ENCODE data around the gene KRT74. TPM values are rescaled to one million over a fixed set of nuclear protein-coding genes. Genes with fewer than 3 reads are reported as not detected.

KRT74 gene
- total and polyA plus RNA-seq, 2 of the 8 experiments (the other 6 are each of a cell fraction or from before 2014, with no cell fraction given): not detected

DNA sequence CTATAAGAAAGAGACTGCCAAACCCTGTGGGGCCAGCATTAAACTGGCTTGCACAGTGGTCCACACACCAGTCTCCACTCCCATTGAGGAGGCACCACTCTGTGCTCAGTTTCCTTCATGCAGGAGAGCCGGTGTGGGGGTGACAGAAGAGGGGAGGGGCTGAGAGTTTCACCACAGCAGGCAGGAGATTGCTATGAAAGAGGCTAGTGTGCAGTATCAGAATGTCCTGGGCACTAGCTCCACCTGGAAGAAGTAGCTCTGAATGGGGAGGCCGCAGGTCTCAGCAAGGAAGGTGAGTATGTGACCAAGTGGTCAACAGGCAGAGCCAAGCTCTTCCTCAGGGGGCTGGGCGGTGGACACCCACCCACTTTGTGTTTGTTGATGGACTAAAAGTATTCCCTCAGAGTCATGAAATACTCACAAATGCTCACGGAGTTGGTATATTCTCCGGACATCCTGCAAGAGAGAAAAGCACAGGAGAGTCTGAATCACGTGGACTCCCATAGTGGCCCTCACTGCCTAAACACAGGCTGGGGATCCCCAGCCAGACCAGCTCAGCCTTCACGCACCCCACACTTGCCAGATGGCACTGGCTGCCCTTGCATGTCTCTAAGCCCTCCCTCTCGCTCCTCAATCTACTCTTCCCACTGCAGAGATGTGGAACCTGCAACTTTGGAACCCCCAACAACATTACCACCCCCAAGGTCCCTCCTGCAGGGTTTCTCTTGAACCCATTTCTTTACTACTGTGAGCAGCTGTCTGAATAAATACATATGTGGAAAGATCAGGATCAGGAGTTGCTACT is 35.4 kb upstream of the KRT74 start:
- Histone ChIP-seq H2BK12ac (ENCODE audit: low read depth, low read length) (no peak overlapping the region), H3K27ac (ENCODE audit: low read depth, low read length) (no peak overlapping the region), H4K5ac (ENCODE audit: insufficient read length, low read depth, low read length) (no peak overlapping the region), H2BK15ac (ENCODE audit: low read length) (no peak overlapping the region), H4K20me1 (replicated peaks in 1 of 2; ENCODE audit: control insufficient read depth in 1 of 2, insufficient read depth in 2 of 2, low read length in 2 of 2) (no peaks in the 10 kb centered on the region), H3K23ac (ENCODE audit: insufficient read length) (no peak overlapping the region), H3K56ac (replicated peaks; ENCODE audit: insufficient read length, low read depth, low read length) (no peak overlapping the region), H3K4ac (replicated peaks; ENCODE audit: insufficient read length, low read depth, low read length) (no peak overlapping the region), H3K23me2 (ENCODE audit: low read depth, low read length) (no peaks in the 10 kb centered on the region; the same call in 1 of the 2 replicates), H2BK120ac (replicated peaks; ENCODE audit: low read depth, low read length) (no peak overlapping the region), H3K36me3 (ENCODE audit: control insufficient read depth in 2 of 4, insufficient read depth in 4 of 4, low read length in 3 of 4) (no peaks in the 10 kb centered on the region), H3K4me1 (replicated peaks in 1 of 4; ENCODE audit: control insufficient read depth in 3 of 4, insufficient read depth in 4 of 4, low read length in 3 of 4) (peaks cover 0 to 3% (median 0%) of the 10 kb centered on the region in 4 experiments; a peak in 1 of 7 replicates), H3K4me3 (ENCODE audit: extremely low read depth in 1 of 4, insufficient read depth in 2 of 4, low read depth in 3 of 4, low read length in 4 of 4) (no peak overlapping the region), H4K91ac (replicated peaks; ENCODE audit: insufficient read length, low read length) (no peak overlapping the region), H3K9ac (replicated peaks in 1 of 4; ENCODE audit: extremely low read depth in 1 of 4, low read depth in 3 of 4, low read length in 3 of 4) (no peak overlapping the region), H3K79me2 (ENCODE audit: control insufficient read depth in 1 of 2, insufficient read depth in 2 of 2, low read length in 2 of 2) (no peaks in the 10 kb centered on the region), H3K18ac (ENCODE audit: extremely low read depth, low read length) (no peak overlapping the region), H2AFZ (ENCODE audit: low read length) (no peak overlapping the region), H2BK5ac (ENCODE audit: low read depth, low read length) (no peak overlapping the region), H3K14ac (ENCODE audit: insufficient read length) (no peak overlapping the region), H3K27me3 (replicated peaks in 1 of 4; ENCODE audit: control insufficient read depth in 3 of 4, extremely low read depth in 1 of 4, insufficient read depth in 3 of 4, low read length in 3 of 4) (no peaks in the 10 kb centered on the region), H4K8ac (ENCODE audit: extremely low read depth, insufficient read depth, low read length) (no peak overlapping the region), H3K4me2 (ENCODE audit: insufficient read depth in 1 of 2, low read depth in 2 of 2, low read length in 2 of 2) (no peak overlapping the region), H2AK5ac (ENCODE audit: low read depth, low read length) (no peak overlapping the region), H3K9me3 (ENCODE audit: insufficient read depth in 2 of 2, low read depth in 1 of 2, low read length in 1 of 2) (no peaks in the 10 kb centered on the region), H2BK20ac (ENCODE audit: low read length) (no peak overlapping the region), H3K79me1 (ENCODE audit: low read depth, low read length) (no peaks in the 10 kb centered on the region)
- ChIA-PET POLR2A (ENCODE audit: partially characterized antibody) (no interaction called here), CTCF (ENCODE audit: partially characterized antibody) (interaction anchor here (1.0 to 2.4 kb wide), 7 partner anchors 10 to 276 kb away, joined by 3 to 7 read pairs (median 5); partner anchors contain the start of gene KRT73)
- DNase-seq (ENCODE audit: low read depth in 1 of 2, low spot score in 2 of 2) (peak in 1 of 2 experiments; percentile 35), FAIRE-seq (no peak)
- 94% methylated on average over 8 of the region's 8 CpGs; no CpG with 5 or more reads in 1 of the 2 experiments for WGBS, 2 experiments (ENCODE audit: extremely low coverage in 1 of 2, insufficient coverage in 1 of 2, insufficient read length in 1 of 2, insufficient replicate concordance in 2 of 2, low coverage in 1 of 2, low lambda C conversion rate in 2 of 2, missing lambda C conversion rate in 1 of 2)
- TF ChIP-seq BCL11A (IDR thresholded peaks at IDR 0.05; ENCODE audit: low read depth in 2 of 2, low read length in 2 of 2): no peak
- TF ChIP-seq EGR1 (IDR thresholded peaks at IDR 0.05; ENCODE audit: borderline replicate concordance, low read depth, low read length): no peak
- TF ChIP-seq KDM5A (IDR thresholded peaks at IDR 0.05; ENCODE audit: low read length): no peak
- TF ChIP-seq SIX5 (IDR thresholded peaks at IDR 0.05; ENCODE audit: low read depth, low read length): no peak
- no peak for TF ChIP-seq JUND (IDR thresholded peaks at IDR 0.05; ENCODE audit: low read length)
- no peak for TF ChIP-seq SP2 (IDR thresholded peaks at IDR 0.05; ENCODE audit: low read length)
- no peak for TF ChIP-seq KDM1A (IDR thresholded peaks at IDR 0.05; ENCODE audit: borderline replicate concordance, low read length)
- no peak for TF ChIP-seq SRF (IDR thresholded peaks at IDR 0.05; ENCODE audit: low read depth, low read length)
- no peak for TF ChIP-seq RFX5 (IDR thresholded peaks at IDR 0.05; ENCODE audit: borderline replicate concordance, low read depth, low read length)
- TF ChIP-seq TAF1 (IDR thresholded peaks at IDR 0.05; ENCODE audit: low read depth, low read length): no peak
- TF ChIP-seq KDM4A (IDR thresholded peaks at IDR 0.05; ENCODE audit: low read depth, low read length, severe bottlenecking): no peak
